ENCODE data around the gene AURKA. TPM values are rescaled to one million over a fixed set of nuclear protein-coding genes. Genes with fewer than 3 reads are reported as not detected.

AURKA gene
- total and polyA plus RNA-seq, 2 experiments from 2014 or later, result 75.8 to 82.0 TPM

- Histone ChIP-seq H3K27ac (ENCODE audit: low read depth) (no peak overlapping the region), H3F3A (replicated peaks; ENCODE audit: low read depth) (no peaks in the 10 kb centered on the region), H3K36me3 (ENCODE audit: insufficient read depth) (no peaks in the 10 kb centered on the region), H4K20me1 (replicated peaks; ENCODE audit: insufficient read depth) (no peaks in the 10 kb centered on the region), H3K4me1 (ENCODE audit: insufficient read depth) (no peaks in the 10 kb centered on the region), H3K9me2 (ENCODE audit: insufficient read depth) (no peaks in the 10 kb centered on the region), H2AFZ (no peak overlapping the region), H3K27me3 (ENCODE audit: insufficient read depth) (no peaks in the 10 kb centered on the region), H3K4me3 (no peak overlapping the region), H3K79me2 (replicated peaks; ENCODE audit: insufficient read depth) (no peaks in the 10 kb centered on the region), H3K4me2 (no peak overlapping the region)
- no peaks in the 10 kb centered on the region for H3K36me3 Mint-ChIP-seq (ENCODE audit: low read depth)
- no peak for TF ChIP-seq CREB1 (CRISPR knock-in tag; IDR thresholded peaks at IDR 0.05; ENCODE audit: low read depth)
- H3K4me3 Mint-ChIP-seq, result no peak overlapping the region
- no peaks in the 10 kb centered on the region for H3K4me1 Mint-ChIP-seq
- DNase-seq (ENCODE audit: low spot score) (no peak), ATAC-seq (no peak)
- no peaks in the 10 kb centered on the region for H3K9me3 Mint-ChIP-seq
- H3K27me3 Mint-ChIP-seq (ENCODE audit: insufficient read depth, low read depth, poor library complexity), result peaks cover 9% of the 10 kb centered on the region
- no peak overlapping the region for H3K27ac Mint-ChIP-seq
These were observed 45.4 kb upstream of the AURKA start for GRCh38 chr20:56437196-56437960.

- no peak overlapping the region for H3K27ac ChIP-seq (ENCODE audit: low read depth)
- no peak overlapping the region for H3K4me3 ChIP-seq
- Mint-ChIP-seq H3K27me3 (ENCODE audit: insufficient read depth, low read depth, poor library complexity) (peaks cover 10% of the 10 kb centered on the region), H3K4me1 (no peaks in the 10 kb centered on the region; the same call in 2 of the 3 replicates), H3K4me3 (no peak overlapping the region), H3K9me3 (no peaks in the 10 kb centered on the region; the same call in 2 of the 3 replicates), H3K27ac (no peak overlapping the region), H3K36me3 (ENCODE audit: low read depth) (no peaks in the 10 kb centered on the region; the same call in 2 of the 3 replicates)
- no peaks in the 10 kb centered on the region for H3K36me3 ChIP-seq (ENCODE audit: insufficient read depth)
- H2AFZ ChIP-seq, result no peak overlapping the region
- H3K4me2 ChIP-seq, result no peak overlapping the region
- no peaks in the 10 kb centered on the region for H4K20me1 ChIP-seq (replicated peaks; ENCODE audit: insufficient read depth)
- no peaks in the 10 kb centered on the region for H3F3A ChIP-seq (replicated peaks; ENCODE audit: low read depth)
- no peaks in the 10 kb centered on the region for H3K79me2 ChIP-seq (replicated peaks; ENCODE audit: insufficient read depth)
- no peaks in the 10 kb centered on the region for H3K27me3 ChIP-seq (ENCODE audit: insufficient read depth)
- no peak for DNase-seq (ENCODE audit: low spot score)
- ATAC-seq, result no peak
- H3K4me1 ChIP-seq (ENCODE audit: insufficient read depth), result no peaks in the 10 kb centered on the region
- no peaks in the 10 kb centered on the region for H3K9me2 ChIP-seq (ENCODE audit: insufficient read depth)
- no peak for TF ChIP-seq EZH2phosphoT487 (IDR thresholded peaks at IDR 0.05; ENCODE audit: unreplicated experiment)
- no peak for TF ChIP-seq CREB1 (CRISPR knock-in tag; IDR thresholded peaks at IDR 0.05; ENCODE audit: low read depth)
- TF ChIP-seq STAT1 (IDR thresholded peaks at IDR 0.05; ENCODE audit: unreplicated experiment), result no peak
- TF ChIP-seq, protein P1, sequence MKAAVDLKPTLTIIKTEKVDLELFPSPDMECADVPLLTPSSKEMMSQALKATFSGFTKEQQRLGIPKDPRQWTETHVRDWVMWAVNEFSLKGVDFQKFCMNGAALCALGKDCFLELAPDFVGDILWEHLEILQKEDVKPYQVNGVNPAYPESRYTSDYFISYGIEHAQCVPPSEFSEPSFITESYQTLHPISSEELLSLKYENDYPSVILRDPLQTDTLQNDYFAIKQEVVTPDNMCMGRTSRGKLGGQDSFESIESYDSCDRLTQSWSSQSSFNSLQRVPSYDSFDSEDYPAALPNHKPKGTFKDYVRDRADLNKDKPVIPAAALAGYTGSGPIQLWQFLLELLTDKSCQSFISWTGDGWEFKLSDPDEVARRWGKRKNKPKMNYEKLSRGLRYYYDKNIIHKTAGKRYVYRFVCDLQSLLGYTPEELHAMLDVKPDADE (IDR thresholded peaks at IDR 0.05), result no peak
- TF ChIP-seq POLR2AphosphoS5 (IDR thresholded peaks at IDR 0.05; ENCODE audit: low read depth), result no peak
- TF ChIP-seq, protein P2, sequence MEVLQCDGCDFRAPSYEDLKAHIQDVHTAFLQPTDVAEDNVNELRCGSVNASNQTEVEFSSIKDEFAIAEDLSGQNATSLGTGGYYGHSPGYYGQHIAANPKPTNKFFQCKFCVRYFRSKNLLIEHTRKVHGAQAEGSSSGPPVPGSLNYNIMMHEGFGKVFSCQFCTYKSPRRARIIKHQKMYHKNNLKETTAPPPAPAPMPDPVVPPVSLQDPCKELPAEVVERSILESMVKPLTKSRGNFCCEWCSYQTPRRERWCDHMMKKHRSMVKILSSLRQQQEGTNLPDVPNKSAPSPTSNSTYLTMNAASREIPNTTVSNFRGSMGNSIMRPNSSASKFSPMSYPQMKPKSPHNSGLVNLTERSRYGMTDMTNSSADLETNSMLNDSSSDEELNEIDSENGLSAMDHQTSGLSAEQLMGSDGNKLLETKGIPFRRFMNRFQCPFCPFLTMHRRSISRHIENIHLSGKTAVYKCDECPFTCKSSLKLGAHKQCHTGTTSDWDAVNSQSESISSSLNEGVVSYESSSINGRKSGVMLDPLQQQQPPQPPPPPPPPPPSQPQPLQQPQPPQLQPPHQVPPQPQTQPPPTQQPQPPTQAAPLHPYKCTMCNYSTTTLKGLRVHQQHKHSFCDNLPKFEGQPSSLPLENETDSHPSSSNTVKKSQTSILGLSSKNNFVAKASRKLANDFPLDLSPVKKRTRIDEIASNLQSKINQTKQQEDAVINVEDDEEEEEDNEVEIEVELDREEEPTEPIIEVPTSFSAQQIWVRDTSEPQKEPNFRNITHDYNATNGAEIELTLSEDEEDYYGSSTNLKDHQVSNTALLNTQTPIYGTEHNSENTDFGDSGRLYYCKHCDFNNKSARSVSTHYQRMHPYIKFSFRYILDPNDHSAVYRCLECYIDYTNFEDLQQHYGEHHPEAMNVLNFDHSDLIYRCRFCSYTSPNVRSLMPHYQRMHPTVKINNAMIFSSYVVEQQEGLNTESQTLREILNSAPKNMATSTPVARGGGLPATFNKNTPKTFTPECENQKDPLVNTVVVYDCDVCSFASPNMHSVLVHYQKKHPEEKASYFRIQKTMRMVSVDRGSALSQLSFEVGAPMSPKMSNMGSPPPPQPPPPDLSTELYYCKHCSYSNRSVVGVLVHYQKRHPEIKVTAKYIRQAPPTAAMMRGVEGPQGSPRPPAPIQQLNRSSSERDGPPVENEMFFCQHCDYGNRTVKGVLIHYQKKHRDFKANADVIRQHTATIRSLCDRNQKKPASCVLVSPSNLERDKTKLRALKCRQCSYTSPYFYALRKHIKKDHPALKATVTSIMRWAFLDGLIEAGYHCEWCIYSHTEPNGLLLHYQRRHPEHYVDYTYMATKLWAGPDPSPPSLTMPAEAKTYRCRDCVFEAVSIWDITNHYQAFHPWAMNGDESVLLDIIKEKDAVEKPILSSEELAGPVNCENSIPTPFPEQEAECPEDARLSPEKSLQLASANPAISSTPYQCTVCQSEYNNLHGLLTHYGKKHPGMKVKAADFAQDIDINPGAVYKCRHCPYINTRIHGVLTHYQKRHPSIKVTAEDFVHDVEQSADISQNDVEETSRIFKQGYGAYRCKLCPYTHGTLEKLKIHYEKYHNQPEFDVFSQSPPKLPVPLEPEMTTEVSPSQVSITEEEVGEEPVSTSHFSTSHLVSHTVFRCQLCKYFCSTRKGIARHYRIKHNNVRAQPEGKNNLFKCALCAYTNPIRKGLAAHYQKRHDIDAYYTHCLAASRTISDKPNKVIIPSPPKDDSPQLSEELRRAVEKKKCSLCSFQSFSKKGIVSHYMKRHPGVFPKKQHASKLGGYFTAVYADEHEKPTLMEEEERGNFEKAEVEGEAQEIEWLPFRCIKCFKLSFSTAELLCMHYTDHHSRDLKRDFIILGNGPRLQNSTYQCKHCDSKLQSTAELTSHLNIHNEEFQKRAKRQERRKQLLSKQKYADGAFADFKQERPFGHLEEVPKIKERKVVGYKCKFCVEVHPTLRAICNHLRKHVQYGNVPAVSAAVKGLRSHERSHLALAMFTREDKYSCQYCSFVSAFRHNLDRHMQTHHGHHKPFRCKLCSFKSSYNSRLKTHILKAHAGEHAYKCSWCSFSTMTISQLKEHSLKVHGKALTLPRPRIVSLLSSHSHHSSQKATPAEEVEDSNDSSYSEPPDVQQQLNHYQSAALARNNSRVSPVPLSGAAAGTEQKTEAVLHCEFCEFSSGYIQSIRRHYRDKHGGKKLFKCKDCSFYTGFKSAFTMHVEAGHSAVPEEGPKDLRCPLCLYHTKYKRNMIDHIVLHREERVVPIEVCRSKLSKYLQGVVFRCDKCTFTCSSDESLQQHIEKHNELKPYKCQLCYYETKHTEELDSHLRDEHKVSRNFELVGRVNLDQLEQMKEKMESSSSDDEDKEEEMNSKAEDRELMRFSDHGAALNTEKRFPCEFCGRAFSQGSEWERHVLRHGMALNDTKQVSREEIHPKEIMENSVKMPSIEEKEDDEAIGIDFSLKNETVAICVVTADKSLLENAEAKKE (CRISPR knock-in tag; IDR thresholded peaks at IDR 0.05), result no peak
- TF ChIP-seq, protein P3, sequence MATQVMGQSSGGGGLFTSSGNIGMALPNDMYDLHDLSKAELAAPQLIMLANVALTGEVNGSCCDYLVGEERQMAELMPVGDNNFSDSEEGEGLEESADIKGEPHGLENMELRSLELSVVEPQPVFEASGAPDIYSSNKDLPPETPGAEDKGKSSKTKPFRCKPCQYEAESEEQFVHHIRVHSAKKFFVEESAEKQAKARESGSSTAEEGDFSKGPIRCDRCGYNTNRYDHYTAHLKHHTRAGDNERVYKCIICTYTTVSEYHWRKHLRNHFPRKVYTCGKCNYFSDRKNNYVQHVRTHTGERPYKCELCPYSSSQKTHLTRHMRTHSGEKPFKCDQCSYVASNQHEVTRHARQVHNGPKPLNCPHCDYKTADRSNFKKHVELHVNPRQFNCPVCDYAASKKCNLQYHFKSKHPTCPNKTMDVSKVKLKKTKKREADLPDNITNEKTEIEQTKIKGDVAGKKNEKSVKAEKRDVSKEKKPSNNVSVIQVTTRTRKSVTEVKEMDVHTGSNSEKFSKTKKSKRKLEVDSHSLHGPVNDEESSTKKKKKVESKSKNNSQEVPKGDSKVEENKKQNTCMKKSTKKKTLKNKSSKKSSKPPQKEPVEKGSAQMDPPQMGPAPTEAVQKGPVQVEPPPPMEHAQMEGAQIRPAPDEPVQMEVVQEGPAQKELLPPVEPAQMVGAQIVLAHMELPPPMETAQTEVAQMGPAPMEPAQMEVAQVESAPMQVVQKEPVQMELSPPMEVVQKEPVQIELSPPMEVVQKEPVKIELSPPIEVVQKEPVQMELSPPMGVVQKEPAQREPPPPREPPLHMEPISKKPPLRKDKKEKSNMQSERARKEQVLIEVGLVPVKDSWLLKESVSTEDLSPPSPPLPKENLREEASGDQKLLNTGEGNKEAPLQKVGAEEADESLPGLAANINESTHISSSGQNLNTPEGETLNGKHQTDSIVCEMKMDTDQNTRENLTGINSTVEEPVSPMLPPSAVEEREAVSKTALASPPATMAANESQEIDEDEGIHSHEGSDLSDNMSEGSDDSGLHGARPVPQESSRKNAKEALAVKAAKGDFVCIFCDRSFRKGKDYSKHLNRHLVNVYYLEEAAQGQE (IDR thresholded peaks at IDR 0.05; ENCODE audit: unreplicated experiment), result no peak
- TF ChIP-seq CTCF (conservative IDR thresholded peaks at IDR 0.05; ENCODE audit: low read depth in 2 of 2), result no peak
These were observed 41.9 kb upstream of the AURKA start for GRCh38 chr20:56433880-56434255.
